RPMI8226 (cell line): ENCODE results near the gene TFB2M.

ENCODE experiments used
- DNase-seq: peaks from one replicate; pipeline ENCODE4 v3.0.0-alpha.2; 2015

Gene TFB2M

DNA sequence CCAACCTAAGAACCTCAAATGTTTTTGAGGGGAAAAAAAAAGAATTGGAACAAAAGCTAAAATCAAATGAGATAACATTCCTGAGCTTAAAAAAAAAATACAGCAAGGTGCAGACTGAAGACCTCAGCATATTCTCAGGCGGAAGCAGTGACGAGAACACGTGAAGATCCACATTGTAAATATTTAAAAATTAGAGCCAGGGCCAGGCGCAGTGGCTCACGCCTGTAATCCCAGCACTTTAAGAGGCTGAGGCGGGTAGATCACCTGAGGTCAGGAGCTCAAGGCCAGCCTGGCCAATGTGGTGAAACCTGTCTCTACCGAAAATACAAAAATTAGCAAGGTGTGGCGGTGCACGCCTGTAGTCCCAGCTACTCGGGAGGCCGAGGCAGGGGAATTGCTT, 15.7 kb downstream of the TFB2M start:
- DNase-seq, result no peak

DNA sequence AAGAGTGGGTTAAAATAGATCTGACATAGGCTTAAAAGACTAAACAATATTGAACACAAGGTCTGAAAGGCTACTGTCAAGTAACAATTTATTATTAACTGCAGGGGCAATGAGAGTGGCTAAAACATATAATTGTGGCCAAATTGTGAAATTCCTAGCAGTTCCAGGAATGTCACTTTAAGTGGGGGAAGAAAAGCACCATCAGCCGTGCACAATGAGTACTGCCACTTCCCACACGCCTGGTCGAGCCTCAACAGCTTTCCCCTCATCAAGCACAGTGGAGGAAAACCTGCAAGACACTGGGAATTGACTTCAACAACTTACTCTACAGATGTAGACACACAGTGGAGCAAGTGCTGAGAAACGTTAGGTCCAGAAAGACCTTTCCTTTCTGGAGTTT, 16.4 kb downstream of the TFB2M start:
- DNase-seq, result no peak

DNA sequence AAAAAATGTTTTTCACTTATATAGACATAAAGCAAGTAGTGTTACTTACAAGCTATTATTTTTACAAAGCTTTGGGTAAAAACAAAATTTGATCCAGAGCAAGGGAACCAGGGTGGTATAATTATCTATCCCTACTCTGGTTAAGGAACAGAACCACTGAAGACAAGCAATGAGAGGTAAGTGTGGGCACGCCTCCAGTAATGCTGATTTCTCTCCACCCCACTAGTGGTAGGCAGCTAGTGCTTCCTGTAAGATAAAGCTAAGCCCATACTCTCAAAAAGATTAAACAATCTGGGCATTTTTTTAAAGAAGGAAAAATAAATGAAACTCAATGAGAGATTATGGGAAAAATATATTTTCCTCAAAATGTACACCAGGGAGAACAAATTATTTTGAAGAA, 22.1 kb downstream of the TFB2M start:
- no peak for DNase-seq

DNA sequence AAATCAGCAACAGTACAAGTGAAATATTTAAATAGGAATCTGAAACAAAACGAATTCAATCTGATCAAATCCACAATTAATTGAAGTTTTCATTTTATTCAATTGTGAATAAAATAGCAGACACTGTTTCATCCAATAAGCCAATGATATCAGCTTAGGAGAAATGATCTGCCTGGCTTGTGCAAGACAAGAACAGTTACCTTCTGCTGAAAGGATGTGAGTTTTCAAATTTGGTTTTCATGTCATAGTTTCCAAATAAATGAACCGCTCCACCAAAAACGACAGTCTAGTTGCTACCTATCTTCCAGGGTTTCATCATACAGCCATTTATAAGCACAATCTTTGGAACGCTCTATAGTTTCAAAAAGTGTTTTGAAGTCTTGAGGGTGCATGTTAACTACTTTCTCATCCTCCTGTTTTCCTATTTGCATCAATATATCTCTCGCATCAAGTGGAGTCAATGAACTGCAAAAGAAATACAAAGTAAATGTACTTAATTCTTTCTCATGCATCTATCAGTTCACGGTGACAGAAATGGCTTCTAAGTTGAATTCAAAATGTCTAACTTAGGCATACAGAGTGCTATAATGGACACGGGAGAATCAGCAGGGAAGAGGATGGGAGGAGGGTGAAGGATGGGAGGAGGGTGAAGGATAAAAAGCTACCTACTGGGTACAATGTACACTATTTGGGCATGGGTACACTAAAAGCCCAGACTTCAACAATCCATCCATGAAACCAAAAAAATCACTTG, 25.1 kb downstream of the TFB2M start:
- no peak for DNase-seq

DNA sequence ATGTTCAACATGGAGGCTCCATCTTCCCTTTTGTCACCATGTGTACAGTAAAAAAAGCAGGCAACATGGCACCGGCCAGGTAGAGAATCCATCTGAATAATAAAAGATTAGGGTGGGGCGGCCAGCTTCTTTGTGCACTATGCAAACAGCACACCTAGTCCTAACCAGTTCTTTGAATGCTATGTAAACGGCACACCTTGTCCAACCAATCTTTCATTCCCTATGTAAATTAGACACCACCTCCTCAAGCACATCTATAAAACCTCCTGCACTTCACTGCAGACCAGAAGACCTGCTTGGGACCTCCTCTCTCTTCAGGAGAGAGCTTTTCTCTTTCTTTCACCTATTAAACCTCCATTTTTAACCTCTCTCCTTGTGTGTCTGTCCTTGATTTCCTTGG, 28.2 kb downstream of the TFB2M start:
- DNase-seq, result no peak

DNA sequence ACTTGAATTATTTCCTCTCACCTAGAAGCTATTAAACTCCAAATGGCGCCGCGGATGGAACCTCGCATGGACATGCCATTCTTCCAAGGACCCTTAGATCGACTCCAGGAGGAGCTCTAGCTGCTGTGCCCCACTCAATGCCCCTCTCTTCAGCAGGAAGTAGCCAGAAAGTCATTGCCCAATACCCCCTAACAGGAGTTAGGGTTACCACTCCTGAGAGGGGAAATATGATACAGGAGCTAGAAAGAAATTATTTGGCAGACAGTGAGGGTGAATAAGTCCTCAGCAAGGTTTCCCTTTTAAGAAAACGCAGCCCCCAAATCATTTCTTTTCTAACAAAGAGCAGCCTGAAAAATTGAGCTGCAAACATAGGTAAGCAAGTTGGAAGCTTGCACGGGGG, 28.6 kb downstream of the TFB2M start:
- no peak for DNase-seq

DNA sequence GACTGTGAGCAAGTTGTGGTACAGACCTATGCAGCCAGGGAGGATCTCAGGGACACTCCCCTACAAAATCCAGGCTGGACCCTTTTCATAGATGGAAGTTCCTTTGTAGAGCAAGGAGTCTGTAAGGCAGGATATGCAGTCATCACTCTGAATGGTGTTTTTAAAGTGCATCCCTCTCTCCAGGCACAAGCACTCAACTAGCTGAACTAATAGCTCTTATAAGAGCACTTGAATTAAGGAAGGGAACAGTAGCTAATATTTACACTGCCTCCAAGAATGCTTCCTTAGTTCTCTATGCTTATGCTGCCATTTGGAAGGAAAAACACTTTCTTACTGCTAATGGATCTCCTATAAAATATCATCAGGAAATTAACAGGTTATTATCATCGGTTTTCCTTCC, 31.9 kb downstream of the TFB2M start:
- no peak for DNase-seq

DNA sequence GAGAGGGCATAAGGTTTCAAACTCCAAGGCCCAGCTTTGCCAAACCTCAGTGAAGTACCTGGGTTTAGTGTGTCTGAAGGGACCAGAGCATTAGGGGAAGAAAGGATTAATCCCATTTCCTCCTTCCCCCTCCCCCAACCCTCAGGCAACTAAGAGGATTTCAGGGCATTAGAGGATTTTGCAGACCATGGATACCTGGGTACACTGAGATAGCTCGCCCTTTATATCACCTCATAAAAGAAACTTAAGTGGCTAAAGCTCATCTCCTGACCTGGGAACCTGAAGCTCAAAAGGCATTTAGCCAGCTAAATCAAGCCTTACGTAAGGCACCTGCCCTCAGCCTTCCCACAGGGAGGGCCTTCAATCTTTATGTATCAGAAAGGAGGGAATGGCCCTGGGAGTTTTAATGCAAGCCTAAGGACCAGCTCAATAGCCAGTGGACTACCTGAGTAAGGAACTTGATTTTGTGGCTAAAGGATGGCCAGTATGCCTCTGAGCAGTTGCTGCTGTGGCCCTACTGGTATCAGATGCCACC, 32.6 kb downstream of the TFB2M start:
- DNase-seq, result no peak

DNA sequence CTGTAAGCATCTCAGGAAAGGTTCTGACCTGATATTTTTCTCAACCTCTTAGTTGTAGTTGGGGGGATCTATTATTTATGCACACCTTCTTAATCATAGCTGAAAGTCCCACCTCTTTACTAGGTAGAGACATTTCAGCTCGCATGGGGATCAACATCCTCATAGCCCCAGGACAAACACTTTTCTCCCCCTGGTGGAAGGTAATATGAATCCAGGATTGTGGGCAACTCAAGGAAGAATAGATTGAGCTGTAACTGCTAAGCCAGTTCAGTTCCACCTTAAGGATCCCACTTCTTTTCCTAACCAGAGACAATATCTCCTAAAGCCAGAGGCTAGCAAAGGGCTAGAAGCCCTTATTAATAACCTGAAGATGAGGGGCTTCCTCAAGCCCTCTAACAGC, 33.5 kb downstream of the TFB2M start:
- no peak for DNase-seq

DNA sequence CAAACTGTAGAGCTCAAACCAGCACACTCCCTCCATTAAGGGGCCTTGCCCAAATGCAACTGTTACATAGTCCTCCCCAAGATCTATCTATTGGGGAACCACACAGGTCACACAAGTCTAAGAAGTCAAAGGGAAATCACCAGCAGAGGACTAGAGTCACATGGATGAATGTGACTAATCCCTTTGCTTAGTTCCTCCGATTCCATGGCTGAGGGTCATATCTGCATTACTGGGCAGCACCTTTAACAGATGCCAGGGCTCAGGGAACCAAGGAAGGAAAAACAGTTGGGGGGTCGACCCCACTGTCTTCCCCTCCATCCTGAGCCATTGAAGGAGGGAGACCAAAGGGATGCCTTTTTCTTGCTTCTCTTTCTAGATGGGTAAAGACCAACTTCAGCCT, 35.6 kb downstream of the TFB2M start:
- DNase-seq, result no peak

DNA sequence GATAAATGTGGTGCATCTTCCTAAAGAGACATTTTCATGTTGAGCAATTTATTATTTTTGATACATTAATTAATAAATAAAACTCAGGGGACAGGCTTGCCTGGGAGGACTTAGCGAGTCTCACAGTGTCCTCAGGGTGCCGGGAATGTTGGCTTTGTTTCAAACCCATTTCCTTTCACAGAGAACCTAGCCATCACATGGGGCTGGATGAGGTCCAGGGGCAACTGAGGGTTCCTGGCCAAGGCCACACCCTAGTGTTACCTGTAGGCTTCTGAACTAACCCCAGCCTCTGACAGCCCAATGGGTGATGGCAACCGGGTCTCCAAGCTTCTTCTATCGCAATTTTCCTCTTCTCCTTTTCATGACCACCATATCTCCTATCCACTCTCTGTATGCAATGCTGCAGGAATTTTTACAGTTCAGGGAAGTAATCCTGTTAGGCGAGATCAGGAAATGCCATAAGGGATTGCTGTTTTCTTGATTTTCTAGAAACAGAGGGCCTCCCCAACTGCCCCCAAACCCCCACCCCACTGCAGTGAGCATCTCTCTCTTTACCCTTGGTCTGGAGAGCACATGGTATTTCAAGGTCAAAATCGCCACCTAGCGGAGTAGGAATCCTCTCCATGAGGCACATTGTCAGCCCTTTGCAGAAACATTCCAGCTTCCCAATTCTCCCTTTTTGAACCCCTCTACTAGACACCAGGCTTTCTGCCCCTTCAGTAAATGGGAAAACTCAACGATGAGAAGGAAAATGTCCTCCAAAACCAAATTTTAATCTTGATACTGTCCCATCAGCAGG, 36.9 kb downstream of the TFB2M start:
- DNase-seq, result peak; percentile 30

DNA sequence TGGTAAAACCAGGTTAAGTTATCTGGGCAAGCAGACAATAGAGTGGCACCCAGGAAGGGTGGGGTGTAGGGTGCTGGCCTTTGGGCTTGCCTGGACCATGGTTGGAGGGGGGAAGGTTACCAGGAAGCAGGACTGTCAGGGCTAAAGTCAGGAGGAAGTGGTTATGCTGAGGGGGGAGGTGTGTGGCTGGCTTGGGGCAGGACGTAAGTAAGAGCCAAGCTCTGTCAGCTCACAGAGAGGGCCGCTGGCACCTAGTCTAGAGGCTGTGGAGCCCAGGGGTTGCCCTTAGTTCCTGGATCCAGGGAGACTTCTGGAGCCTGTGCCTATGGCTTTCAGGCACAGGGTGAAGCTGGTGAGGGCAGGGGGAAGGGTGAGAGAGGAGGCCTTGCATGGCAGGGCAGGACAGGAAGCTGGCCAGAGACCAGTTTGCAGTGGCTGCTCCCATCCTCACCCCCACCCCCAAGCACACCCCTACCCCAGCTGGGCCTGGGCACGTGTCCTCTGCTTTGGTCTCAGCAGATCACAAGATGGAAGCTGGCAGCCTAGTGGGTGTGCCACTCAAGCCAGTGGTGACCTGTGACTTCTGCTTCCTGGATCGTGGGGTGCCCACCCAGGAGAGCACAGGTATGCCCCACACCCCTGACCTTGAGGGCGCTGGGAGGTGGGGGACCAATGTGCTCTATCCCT, 38.5 kb downstream of the TFB2M start:
- peak; percentile 26 for DNase-seq

DNA sequence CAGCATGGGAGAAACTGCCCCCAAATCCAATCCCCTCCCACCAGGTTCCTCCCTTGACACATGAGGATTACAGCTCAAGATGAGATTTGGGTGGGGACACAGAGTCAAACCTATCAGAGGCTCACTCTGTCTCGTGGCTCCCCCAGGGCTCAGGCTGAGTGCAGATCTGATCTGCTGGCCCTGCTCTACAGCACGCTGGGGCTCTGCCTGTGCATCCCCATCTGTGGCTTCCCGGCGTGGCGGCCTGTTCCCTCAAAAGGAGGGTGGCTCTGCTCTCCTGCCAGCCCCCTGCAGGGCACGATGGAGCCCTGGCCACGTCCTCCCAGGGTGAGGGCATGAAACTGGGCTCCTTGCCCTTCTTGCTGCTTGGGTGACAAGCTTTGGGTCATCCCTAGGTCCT, 39.1 kb downstream of the TFB2M start:
- no peak for DNase-seq

DNA sequence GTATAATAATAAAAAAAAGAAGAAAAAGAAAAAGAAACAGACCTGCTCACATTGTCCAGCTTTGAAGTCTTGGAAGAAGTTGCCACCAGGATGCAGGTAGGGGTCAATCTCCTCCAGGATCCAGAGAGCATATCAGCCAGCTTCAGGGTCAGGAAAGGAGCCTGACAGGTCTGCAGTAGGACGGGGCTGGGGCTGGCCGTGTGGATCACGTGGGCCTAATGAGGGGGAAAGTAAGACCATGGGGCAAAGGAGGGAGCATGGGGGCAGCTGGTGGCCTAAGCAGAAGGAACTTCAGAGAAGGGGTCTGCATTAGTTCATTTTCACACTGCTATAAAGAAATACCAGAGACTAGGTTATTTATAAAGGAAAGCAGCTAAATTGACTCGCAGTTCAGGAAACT, 39.7 kb downstream of the TFB2M start:
- no peak for DNase-seq

DNA sequence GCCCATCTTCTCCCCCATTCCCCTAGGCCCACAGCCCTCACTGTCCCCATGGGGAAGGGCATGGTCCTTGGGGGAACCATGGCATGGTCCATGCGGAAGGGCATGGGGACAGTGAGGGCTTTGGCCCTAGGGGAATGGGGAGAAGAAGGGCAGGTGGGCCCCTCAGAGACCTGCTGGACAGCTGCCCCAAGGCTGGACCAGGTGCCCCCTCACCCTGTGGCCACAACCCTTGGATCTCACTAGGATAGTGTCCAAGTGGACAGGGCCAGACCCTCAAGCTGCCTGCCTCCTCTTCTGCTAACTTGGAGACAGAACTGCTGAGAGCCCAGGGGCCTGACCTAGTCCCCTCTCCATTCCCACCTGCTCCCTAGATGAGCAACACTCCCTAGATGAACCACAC, 46.5 kb downstream of the TFB2M start:
- DNase-seq, result no peak

DNA sequence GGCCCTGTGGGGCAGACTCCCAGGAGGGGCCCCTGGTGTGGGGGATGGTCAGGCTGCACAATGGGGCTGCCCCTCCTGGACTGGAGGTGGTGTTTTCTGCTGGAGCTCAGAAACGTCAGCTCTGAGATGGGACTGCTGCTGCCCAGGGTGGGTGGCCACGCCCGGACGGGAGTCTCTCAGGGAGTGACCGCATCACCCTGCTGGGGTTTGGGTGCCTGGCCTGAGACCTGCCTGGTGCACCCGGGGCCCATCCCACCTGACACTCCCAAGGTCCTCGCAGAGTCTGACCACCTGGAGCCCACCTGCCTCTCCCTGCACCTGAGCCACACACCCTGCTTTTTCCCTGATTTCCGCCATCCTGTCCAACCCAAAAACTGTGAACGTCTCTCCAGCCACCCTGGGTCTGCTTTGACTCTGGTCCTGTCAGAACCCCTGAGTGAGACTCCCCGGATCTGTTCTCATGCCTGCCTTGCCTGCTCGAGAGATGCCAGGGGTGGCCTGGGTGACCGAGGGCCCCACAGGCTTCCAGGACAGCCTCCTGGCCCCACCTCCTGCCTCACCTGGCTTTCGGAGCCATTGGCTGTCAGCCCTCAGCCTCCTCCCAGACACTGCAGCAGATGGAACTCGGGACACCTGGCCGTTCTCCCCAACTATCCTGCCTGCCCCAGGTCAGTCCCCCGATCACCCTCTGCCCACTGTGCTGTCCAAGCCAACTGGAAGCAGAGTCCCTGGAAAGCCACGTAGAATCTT, 47.4 kb downstream of the TFB2M start:
- no peak for DNase-seq

DNA sequence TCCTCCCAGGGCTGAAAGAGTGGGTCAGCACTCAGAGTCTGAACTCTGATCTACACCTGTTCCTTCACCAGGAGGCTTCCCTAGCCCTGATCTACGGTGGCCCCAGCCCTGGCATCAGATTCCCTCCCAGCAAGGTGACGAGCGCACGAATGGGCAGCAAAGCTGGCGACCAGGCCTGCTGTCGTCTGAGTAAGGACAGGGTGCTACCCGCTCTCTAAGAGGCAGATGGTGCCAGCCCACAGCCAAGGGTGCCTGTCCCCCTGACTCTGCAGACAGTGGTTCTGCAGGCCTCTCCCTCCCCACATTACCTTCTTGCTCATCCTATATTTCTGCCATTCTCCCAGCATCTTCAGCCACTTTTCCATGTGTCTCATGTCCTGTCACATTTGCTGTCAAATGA, 48.7 kb downstream of the TFB2M start:
- no peak for DNase-seq

DNA sequence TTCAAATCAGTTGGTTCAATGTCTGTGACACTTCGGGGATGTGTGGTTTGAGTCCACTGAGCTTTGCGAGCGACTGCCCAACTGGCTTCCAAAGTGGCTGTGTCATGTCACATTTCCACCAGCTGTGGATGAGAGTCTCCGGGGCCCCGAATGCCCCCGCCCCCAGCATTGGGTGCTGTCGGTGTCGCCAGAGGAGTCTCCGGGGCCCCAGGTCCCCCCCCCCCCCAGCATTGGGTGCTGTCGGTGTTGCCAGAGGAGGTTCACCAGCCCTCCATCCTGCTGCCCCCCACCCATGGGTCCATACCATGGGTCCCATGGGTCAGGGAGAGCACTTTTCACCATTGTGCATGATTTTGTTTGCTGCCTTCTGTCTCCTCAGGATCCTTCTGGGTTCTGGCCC, 49.9 kb downstream of the TFB2M start:
- no peak for DNase-seq

DNA sequence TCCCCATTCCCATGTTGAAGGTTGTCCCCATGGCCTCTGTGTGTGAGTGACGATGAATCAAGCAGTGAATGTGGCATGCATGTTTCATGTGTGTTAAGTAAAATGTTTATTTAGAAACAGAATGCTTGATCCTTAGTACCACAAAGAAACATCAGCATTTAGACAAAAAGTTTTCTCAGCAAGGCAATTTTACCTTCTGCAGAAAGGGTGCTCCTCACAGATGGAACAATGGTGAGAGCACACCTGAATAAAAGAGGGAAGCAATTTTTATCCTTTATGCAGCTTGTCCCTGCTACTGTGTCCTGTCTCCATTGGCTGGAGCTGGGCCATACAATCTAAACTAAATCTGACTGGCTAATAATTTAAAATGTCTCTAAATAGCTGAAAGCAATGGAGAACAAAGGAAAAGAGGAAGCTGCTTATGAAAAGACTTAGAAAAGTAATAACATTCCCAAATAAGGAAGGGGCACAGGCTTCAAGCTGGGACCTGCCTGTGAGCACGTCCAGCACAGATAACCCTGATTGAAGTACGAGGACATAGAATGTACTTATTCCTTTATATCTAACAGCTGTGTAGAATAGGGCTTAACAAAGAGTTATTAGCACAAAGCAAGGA, 50.6 kb downstream of the TFB2M start:
- DNase-seq, result no peak

DNA sequence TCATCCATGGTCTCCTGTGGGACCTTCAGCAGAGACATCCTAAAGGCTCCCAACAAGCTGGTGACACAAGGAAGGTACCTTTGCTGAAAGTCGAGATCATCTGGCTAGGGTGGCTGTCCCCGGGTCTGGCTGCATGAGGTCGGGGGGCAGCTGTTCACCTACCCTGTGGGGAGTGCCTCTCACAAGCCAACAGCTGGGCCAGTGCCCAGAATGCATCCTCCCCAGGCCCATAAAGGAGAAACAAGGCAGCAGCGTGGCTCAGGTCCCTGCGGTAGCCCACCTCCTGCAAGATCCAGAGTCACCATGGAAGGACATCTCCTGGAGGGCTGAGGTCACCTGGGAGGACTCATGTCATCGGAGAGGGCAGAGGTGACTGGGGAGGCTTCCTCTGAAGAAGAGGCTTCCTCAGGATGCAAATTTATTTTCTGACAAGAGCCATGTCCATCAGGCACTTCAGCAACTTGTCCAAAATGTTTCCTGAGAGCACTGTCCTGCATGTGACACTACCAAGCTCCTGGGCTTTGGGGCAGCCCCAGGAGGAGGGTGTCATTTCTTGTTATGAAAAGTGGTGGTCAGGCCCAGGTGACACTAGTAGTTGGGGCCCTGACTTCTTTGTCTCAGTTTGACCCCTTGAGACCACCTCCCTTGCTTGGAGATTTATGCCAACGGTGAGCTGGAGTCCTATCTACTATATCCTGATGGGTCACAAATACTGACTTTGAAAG, 52.3 kb downstream of the TFB2M start:
- DNase-seq, result no peak

DNA sequence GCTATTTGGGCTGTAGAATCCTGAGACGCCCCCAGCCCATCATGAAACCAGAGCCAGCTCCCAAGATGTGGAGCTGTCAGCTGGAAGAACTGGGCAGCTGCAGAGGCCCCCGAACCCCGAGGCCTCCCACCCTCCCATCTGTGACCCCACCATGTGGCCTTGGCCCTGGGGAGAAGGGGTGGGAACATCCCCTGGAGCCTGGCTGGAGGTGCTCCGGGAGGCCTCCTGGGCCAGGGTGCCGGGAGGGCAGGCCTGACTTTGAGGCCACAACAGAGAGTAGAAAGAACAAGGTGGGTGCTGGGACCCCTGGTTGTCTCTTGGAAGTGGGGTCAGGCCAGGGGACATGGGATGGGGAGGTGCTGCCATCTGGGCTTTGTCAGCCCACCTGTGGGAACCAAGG, 53.0 kb downstream of the TFB2M start:
- DNase-seq, result no peak

DNA sequence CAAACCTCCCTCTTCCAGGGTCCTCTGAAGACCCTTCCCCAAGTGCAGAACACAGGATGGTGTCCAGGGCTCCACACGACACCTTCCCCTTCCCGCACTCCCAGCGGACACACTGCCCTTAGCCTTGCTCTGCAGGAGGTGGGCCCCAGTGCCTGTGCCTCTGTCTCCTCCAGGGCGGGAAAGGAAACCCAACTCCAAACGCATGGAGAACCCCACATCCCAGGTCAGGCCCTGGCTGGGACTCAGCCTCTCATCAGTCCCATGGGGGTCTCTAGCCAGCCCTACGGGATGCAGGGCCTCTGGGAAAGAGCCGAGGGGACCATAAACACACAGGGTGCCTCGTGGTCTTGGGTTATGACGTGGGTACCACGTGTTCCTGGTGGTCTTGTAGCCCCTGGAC, 53.4 kb downstream of the TFB2M start:
- DNase-seq, result no peak
